ENCODE data around the gene CTSV. TPM values are rescaled to one million over a fixed set of nuclear protein-coding genes. Genes with fewer than 3 reads are reported as not detected.
"Not testable (repeated sequence)": the region's sequence is repeated elsewhere in the genome, so short reads cannot be mapped to it uniquely, and the experiment has no call there.

CTSV gene
- total RNA-seq, 1 experiment from 2014 or later: 22.1 TPM

DNA sequence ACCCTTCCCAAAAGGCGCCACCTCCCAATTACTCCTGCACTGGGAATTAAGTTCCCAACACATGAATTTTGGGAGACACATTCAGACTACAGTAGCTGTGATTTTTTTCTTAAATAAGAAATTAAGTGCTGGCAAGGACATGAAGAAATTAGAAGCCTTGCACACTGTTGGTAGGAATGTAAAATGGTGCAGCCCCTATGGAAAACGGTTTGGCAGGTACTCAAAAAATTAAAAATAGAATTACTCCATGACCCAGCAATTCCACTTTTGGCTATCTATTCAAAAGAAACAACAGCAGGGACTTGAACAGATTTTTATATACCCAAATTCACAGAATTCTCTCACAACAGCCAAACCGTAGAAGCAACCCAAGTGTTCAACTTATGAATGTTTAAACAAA, 54.8 kb downstream of the CTSV start:
- in situ Hi-C loops (cut with HindIII; ENCODE audit: low pct_unique_long_range_greater_than_20kb, low sequenced_read_pairs); DNase-seq (ENCODE audit: low read depth, low spot score): not testable (repeated sequence)

DNA sequence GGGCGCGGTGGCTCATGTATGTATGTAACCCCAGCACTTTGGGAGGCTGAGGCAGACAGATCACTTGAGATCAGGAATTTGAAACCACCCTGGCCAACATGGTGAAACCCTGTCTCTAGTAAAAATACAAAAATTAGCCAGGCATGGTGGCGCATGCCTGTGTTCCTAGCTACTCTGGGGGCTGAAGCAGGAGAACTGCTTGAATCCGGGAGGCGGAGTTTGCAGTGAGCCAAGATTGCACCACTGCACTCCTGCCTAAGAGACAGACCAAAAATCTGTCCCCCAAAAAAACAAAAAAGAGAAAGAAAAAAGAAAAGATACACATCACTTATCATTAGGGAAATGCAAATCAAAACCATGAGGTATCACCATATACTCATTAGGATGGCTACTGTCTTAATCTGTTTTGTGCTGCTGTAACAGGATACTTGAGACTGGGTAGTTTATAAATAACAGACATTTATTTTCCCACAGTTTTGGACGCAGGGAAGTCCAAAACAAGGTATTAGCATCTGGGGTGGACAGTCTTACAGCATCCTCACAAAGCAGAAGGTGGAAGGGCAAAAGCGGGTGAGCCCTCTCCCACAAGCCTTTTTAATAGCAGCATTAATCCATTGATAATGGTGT, 55.3 kb downstream of the CTSV start:
- DNase-seq (ENCODE audit: low read depth, low spot score); in situ Hi-C loops (cut with HindIII; ENCODE audit: low pct_unique_long_range_greater_than_20kb, low sequenced_read_pairs): not testable (repeated sequence)

Other genes with a start within 250 kb of the CTSV start
- 4.4 and 4.8 TPM in 2 replicates for gene ZNF782, start 184.6 kb downstream of the CTSV start, total RNA-seq (2014; rRNA removed; shearing (Covaris generic))
- not detected in 2 replicates for gene NUTM2G, start 110.3 kb downstream of the CTSV start, total RNA-seq (2014; rRNA removed; shearing (Covaris generic))

All from SK-MEL-5 (cell line).